GM21786 (cell line): ENCODE measurements around the gene RSPH1.
A peak's percentile ranks its signal among the peaks of the same experiment; 100 is the strongest.

ENCODE experiments used
- ATAC-seq: cut with Tn5 transposase; IDR thresholded peaks from one replicate; pipeline ENCODE4 v1.9.1; 2021; ENCODE audit not compliant: unreplicated experiment

RSPH1 gene

GRCh38 chr21:42513985-42514882 is 18.2 kb upstream of the RSPH1 start:
- ATAC-seq: no peak

DNA sequence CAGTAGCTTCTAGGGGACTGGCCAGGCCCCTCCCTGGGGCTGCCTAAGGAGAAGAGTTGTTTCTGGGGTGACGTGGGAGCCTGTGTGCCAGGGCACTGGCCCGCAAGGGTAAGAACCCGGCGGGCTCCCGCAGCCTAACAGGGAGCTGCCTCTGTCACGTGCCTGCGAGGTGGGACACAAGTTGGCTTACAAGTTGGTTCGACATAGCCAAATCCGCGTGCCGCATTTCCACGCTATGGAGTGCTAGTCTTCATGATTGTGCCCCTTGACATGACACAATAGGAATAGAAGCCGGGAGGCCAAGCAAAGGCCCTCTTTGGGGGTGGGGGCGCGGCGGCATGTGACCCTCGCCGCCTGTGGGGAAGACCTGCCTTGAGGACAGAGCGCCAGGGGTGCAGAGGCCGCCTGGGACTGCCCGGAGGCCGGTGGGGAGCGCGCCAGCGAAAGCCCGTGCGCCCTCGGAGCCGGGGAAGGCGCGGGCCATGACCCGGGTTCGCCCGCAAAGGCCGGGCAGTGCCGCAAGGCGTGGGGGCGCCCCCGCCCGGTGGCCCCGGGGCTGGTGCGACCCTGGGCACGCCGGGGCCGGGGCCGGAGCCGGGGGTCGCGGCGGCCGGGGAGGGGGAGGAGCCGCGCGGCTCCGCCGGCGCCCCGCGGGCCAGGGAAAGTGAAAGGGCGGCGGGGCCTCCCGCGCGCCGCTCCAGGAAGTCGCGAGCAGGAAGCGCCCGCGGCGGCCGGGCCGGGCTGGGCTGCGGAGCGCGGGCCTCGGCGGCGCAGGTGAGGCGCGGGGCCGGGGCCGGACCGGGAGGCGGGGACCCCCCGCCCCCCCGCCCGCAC is 17.3 kb upstream of the RSPH1 start, which contains the start of gene SLC37A1:
TSS of gene SLC37A1 (plus strand) at position 702 of the 834 bp plus-strand sequence. CDS start 4,603 bp downstream, outside the sequence.
- ATAC-seq: no peak

DNA sequence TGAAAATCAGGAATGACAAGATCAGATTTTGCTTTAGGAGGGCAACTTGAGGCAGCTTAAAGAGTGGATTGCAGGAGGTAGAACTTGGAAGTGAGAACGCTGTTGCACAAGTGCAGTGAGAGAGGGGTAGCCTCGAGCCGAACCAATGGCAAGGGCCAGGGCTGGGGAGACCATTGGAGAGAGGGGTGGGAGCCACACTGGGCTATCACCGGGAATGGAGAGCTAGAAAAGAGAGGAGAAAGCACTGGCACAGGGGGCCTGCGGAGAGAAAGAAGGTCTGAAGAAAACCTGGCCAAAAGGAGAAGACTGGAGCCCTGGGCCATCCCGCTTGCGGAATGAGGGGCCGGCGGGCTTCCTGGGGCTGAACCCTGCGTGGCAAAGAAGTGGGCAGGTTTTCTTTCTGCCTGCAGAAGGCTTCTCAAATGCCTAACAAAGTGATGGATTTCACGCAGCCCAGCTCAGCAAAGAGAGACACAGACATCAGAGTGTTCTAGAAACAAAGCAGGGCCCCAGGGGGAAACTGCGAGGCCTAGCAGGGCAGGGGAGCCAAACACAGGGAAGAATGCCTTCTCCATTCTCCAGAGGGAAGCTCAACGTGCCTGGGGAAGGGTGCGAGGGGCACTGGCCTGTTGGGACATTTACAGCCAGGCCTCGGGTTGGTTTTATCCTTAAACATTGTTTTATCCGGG is 16.5 kb upstream of the RSPH1 start:
- no peak for ATAC-seq

DNA sequence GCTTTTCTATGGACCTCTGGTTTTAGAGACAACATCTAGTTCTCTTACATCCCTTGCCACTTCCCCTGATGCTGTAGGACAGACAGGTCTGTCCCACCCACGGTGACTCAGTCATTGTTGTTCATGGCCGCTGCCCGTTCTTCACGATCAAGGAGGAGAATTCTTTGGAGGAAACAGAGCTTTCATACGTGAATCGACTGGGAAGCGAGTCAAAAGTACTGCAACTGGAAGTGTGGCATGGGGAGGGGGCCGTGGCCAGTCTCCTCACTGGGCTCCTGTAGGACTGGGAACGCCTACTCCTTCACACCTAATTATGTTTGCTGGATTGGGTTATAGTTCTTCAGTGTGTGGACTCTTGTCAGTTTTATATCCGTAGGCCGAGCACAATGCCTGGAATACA is 13.2 kb upstream of the RSPH1 start:
- no peak for ATAC-seq

DNA sequence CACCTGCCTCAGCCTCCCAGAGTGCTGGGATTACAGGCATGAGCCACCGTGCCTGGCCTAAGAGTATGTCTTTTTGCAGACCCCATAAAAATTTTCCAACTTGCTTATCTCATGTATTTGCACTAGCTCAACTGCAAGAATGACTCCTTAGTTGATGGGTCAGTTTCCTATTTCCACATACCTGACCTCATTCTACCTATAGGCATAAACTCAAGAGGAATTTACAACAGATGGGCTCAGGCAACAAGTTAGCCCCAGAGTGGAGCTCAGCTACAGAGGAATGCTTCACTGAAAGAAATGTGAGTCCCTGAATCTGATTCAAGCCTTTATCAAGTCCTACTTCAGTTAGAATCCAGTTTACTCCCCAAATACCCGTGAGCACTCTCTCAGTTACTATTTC is 12.3 kb upstream of the RSPH1 start:
- ATAC-seq: no peak

- no peak for ATAC-seq
Observed at GRCh38 chr21:42507418-42507817, 11.4 kb upstream of the RSPH1 start.

DNA sequence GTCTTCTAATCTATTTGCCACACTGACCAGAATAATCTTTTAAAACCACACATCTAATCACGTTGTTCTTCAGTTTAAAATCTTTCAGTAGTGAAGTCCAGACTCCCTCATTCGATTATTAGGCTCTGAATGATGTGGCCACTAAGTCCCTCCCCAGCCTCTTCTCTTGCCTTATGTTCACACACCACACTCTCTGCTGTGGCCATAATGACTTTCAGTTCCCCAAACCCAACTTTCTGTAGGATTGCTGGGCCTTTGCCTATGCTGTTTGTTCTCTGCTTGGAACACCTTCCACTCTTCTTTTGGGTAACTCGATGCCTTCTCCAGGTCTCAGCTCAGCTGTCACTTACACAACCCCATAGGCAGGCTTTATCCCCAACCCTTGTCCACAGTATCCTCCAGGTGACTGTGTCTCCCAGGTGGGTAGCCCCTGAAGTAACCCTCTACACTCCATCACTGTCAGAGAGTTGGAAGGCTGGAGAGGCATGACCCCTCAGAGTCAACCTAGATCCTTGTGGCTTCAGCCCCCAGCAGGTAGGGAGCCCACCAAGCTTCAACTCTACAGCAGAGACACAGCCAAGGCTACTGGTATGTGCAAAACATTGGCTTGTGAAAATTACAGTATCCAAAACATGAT is 9.2 kb upstream of the RSPH1 start:
- ATAC-seq: peak; percentile 95

DNA sequence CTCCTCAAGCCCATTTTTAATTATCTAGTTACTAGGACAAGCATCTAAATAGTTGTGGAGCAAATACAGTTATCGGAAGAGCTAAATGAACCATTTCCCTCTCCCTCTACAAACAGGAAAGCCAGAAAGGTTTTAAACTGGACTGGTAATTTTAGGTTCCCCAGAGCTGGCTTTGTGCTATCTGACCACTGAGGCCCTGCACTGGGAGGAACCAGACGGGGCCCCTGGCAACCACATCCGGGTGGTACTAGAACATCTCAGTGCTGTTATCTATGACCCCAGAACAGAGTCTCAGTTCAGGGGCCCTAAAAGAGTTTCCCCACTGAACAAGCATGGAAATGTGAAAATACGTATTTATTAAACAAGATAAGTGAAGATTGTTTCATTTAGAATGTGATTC is 7.7 kb upstream of the RSPH1 start:
- ATAC-seq: no peak

DNA sequence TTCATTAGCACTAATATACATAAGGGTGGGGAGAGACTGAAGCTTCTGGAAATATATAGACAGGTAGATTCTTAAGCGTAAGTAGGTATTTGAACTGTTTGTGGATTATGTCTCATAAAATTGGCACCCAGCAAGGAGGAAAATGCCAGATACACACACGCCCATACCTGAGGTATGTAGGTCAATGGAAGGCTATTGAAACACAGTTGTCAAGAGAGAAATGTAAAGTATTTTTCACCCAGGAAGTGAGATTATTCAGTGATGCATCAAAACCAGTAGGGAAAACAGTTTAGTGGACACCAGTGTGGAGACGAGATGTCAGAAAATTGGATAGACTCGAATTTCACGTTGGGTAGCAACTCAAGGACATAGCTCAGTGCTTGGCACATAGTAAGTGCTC is 4.7 kb upstream of the RSPH1 start:
- no peak for ATAC-seq

DNA sequence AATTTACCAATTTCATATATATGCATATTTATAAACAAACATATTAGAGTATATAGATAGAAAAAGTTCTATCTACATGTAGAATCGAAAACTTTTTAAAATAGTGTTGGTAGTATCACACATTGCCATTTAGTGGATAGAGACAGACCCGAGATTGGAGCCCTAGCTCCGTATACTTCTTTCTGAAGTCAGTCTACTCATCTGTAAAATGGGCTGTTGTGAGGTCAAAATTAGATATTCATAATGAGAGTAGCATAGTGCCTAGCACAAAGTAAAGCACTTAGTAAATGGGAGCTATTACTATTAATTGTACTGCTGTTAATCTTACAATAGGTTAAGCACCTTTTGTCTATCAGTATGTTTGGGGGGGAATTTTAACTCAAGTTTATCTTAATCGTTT is 4.2 kb upstream of the RSPH1 start:
- ATAC-seq: no peak

DNA sequence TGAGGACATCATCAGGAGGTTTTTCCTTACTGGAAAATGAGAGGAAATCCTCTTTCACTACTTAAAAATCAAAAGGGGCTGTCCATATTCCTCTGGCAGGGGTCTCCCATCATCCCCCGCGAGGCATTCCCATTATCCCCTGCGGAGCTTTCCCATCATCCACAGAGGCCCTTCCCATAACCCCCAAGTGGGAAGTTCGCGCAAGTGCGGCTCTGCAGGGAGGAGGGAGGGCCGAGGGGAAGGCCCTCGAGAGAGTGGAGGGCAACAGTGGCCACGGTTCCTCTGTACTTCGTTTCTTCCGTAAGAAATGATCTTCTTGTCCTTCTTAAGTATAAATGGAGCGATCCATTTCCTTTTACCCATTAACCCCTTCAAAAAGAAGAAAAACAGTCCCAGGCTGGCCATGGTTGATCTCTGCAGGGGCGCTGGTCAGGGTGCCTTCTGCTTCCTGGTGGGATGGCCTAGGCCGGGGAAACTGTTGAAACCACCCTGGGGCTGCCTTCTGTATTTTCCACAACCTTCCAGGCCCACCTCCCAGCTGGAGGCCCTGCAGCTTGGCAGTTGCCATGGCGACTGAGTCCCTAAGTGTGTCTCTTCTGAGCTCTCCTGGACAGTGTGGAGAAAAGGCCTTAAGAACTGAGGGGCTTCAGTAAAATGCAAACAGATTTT is 3.6 kb upstream of the RSPH1 start:
- no peak for ATAC-seq

DNA sequence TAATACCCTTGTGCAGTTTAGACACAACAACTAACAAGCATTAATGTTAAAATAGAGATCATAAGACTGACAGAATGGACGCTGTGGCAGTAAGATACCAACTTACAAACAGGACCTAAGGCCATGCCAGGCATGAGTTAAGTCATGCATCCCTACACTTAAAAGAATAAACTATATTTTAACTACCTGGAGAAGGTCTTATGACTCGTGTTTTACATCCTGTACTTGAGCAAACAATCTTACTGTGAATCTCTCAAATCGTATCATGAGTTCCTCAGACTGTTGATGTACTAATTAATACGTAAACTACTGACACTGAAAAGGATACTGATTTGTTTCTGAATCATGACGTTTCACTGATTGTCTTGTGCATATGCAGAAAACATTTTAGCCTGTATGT is 2.0 kb upstream of the RSPH1 start:
- ATAC-seq: no peak

DNA sequence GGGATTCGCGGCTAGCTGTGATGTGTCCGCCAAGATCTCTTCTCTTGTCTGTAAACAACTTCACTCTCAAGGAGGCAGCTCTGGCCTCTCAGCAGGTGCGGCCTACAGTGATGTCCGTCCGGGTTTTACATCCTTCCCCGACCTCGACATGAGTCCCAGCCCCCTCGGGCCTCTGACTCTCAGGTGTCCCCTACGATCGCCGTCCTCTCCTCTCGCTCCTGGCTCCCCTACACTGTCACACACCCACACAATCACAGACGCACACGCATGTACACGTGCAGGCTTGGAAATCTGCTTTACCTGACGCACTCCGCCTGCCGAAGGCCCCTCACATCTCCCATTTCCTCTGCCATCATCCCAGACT is 797 bp upstream of the RSPH1 start:
- no peak for ATAC-seq

GRCh38 chr21:42495765-42496119 is 282 bp downstream of the RSPH1 start:
- ATAC-seq: no peak

- ATAC-seq: no peak
Observed at GRCh38 chr21:42495027-42495426, 997 bp downstream of the RSPH1 start.

DNA sequence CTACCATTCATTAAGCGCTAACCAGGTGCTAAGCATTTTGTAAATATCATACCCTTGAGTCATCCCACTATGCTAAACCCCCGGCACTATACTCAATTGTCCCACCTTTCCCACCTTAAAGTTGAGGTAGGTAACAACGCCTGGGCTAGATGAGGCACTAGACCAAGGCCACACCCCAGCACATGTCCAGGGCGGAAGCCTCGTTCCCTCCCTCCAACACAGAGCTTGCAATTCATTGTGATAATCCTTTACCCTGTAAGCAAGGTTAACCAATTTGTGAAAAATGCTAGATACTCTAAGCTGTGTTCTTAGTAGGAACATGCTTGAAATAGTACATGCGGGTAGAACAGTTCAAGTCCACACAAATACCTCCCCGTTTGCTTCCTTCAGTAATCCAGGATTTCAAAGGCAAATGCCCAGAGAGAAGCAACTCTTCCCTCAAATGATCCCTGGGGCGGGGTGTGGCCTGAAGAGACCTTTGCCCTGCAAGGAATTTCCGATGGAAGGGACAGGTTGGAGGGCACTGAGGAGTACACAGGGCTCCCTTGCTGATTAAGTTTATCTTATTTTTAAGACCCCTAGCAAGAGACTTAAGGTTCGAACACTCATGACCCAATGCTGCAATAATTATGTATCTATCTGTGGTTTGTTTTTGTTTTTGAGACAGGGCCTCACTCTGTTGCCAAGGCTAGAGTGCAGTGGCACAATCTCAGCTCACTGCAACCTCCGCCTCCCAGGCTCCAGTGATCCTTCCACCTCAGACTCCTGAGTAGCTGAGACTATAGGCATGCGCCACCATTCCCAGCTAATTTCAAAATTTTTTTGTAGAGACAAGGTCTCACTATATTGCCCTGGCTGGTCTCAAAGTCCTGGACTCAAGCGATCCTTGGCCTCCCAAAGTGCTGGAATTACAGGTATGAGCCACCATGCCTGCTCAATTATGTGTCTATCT is 2.6 kb downstream of the RSPH1 start:
- ATAC-seq: no peak

DNA sequence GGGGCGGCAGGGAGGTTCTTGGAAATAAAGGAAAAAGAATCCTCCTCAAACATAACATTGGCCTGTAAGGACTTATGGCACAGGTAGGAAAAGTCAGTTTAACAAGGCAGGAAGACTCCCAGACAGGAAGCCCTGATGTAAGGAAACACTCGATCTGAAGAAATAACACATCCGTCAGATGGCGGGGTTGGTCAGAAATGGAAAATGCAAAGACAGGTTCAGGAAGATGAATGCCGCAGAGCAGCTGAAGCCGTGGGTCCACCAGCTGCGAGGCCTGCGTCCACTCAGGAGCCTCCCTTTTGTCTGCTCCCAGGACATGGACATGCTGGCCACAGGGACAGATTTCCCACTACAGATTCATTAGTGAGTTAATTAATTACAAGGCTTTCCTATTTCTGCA is 3.8 kb downstream of the RSPH1 start:
- ATAC-seq: no peak

- no peak for ATAC-seq
Observed at GRCh38 chr21:42491328-42491727, 4.7 kb downstream of the RSPH1 start.

GRCh38 chr21:42490720-42491119 is 5.3 kb downstream of the RSPH1 start:
- ATAC-seq: no peak
